HepG2 (cell line): Measurements from ENCODE around the gene GPR158. TPM values are rescaled to one million over a fixed set of nuclear protein-coding genes. Genes with fewer than 3 reads are reported as not detected.

Experiments
- ATAC-seq: fragments of 200-7000 bp; cut with Tn5 transposase; 3 replicates; pipeline ENCODE4 v1.9.1; 2020; ENCODE audit warnings: mild to moderate bottlenecking, moderate library complexity
- BruUV-seq: library from RNA; stranded (reverse); fragments of 400-500 nt; replicated peaks from 2 replicates; lab custom pipeline; 2021; lab: Mats Ljungman, UMichigan
- CTCF ChIA-PET: fragments of 300-600 bp; formaldehyde crosslinking; extraction: SDS; loops from one replicate; lab custom pipeline; 2021; ENCODE audit warnings: low total read pairs, inconsistent platforms, low intra/inter-chr PET ratio; lab: Yijun Ruan, JAX
- POLR2A ChIA-PET: fragments of 350-600 bp; sonication (Branson Sonifier 250); formaldehyde crosslinking; loops from one replicate; lab custom pipeline; 2020; ENCODE audit warnings: antibody characterized with exemption, inconsistent platforms; lab: Yijun Ruan, JAX
- DNase-seq: peaks from one replicate; pipeline ENCODE4 v3.0.0-alpha.2; 2015; ENCODE audit warnings: low spot score
- FAIRE-seq: peaks from 3 replicates; lab custom pipeline; 2011; peaks lifted over from hg19 to GRCh38; lab: Jason Lieb, UNC
- H2AFZ ChIP-seq: one replicate; pipeline ENCODE4 v1.6.1; 2011; ENCODE audit warnings: low read length, inconsistent platforms
- H3K27ac ChIP-seq: fragments of 300-600 bp; 3 replicates; pipeline ENCODE4 v1.8.0; 2011; ENCODE audit warnings: mixed run types, mild to moderate bottlenecking, mixed read lengths, low read length, inconsistent platforms; ENCODE audit not compliant: insufficient read depth; ENCODE audit errors: extremely low read length
- H3K27me3 ChIP-seq, 2 experiments: fragments of 200-600 bp in 1 of 2; 2 replicates in 1 of 2; 3 replicates in 1 of 2; pipeline versions ENCODE4 v1.6.0 to v1.8.0; 2011; ENCODE audit warnings: low read length in 2 of 2, mild to moderate bottlenecking in 2 of 2, moderate library complexity in 2 of 2, inconsistent platforms in 1 of 2; ENCODE audit not compliant: insufficient read depth in 2 of 2, control insufficient read depth in 1 of 2
- H3K36me3 ChIP-seq, 2 experiments: fragments of 200-600 bp in 1 of 2; replicated peaks in 1 of 2; 2 replicates in 1 of 2; 3 replicates in 1 of 2; pipeline versions ENCODE4 v1.5.1 to v1.8.0; 2011; ENCODE audit warnings: low read length in 2 of 2, inconsistent platforms in 1 of 2; ENCODE audit not compliant: insufficient read depth in 2 of 2, control insufficient read depth in 1 of 2
- H3K4me1 ChIP-seq: 2 replicates; pipeline ENCODE4 v1.5.1; 2012; ENCODE audit warnings: low read length, inconsistent platforms; ENCODE audit not compliant: insufficient read depth
- H3K4me2 ChIP-seq: 2 replicates; pipeline ENCODE4 v1.6.0; 2011; ENCODE audit warnings: low read depth, low read length, inconsistent platforms
- H3K4me3 ChIP-seq, 3 experiments: fragments of 200-600 bp in 1 of 3; sonication (generic), shearing (Covaris generic) in 1 of 3; replicated peaks in 1 of 3; 2 replicates each; pipeline ENCODE4 v1.5.1; 2011 to 2016; ENCODE audit warnings: low read length in 3 of 3, inconsistent platforms in 2 of 3, low read depth in 2 of 3, mild to moderate bottlenecking in 2 of 3, control low read depth in 1 of 3, mixed read lengths in 1 of 3; ENCODE audit not compliant: insufficient read depth in 1 of 3
- H3K79me2 ChIP-seq: one replicate; pipeline ENCODE4 v1.6.1; 2011; ENCODE audit warnings: low read length, inconsistent platforms; ENCODE audit not compliant: insufficient read depth
- H3K9ac ChIP-seq: 2 replicates; pipeline ENCODE4 v1.6.0; 2011; ENCODE audit warnings: mild to moderate bottlenecking, low read depth, low read length, inconsistent platforms; ENCODE audit not compliant: insufficient read depth
- H3K9me3 ChIP-seq: 2 replicates; pipeline ENCODE4 v1.5.1; 2012; ENCODE audit warnings: mild to moderate bottlenecking, low read length
- H4K20me1 ChIP-seq: 2 replicates; pipeline ENCODE4 v1.6.0; 2011; ENCODE audit warnings: inconsistent platforms, mild to moderate bottlenecking, low read length, moderate library complexity; ENCODE audit not compliant: insufficient read depth
- DPF2 ChIP-seq: sonication (generic); formaldehyde crosslinking; IDR thresholded peaks from 2 replicates; pipeline ENCODE4 v1.4.0; 2020; ENCODE audit warnings: mild to moderate bottlenecking, low read depth, missing genetic modification reagents, borderline replicate concordance
- ELF3 ChIP-seq: IDR thresholded peaks from 2 replicates; pipeline ENCODE4 v1.6.1; 2016; ENCODE audit warnings: missing genetic modification reagents, missing compliant biosample characterization
- IKZF1 ChIP-seq: fragments of 450-650 bp; IDR thresholded peaks from 2 replicates; pipeline ENCODE4 v1.7.1; 2016
- ISL2 ChIP-seq: sonication (generic); formaldehyde crosslinking; IDR thresholded peaks from 2 replicates; pipeline ENCODE4 v1.5.0; 2020; ENCODE audit warnings: missing genetic modification reagents
- TFDP1 ChIP-seq: IDR thresholded peaks from 2 replicates; pipeline ENCODE4 v1.6.1; 2016; ENCODE audit warnings: missing compliant biosample characterization, missing genetic modification reagents, borderline replicate concordance
- TMF1 ChIP-seq: sonication (generic); formaldehyde crosslinking; IDR thresholded peaks from 2 replicates; pipeline ENCODE4 v1.8.1; 2022; ENCODE audit warnings: low read depth, missing genetic modification reagents
- TRIM22 ChIP-seq: fragments of 450-650 bp; IDR thresholded peaks from 2 replicates; pipeline ENCODE4 v1.6.1; 2017
- ZMYM3 ChIP-seq: sonication (generic); formaldehyde crosslinking; IDR thresholded peaks from 2 replicates; pipeline ENCODE4 v1.5.1; 2020; ENCODE audit warnings: mild to moderate bottlenecking, missing genetic modification reagents
- ZNF280D ChIP-seq: sonication (generic); formaldehyde crosslinking; IDR thresholded peaks from 2 replicates; pipeline ENCODE4 v1.5.1; 2020; ENCODE audit warnings: mild to moderate bottlenecking, missing genetic modification reagents
- ZNF580 ChIP-seq: IDR thresholded peaks from 2 replicates; pipeline ENCODE4 v1.6.1; 2016; ENCODE audit warnings: low read depth, borderline replicate concordance
- ZNF790 ChIP-seq: sonication (generic); formaldehyde crosslinking; IDR thresholded peaks from 2 replicates; pipeline ENCODE4 v1.8.0; 2022; ENCODE audit warnings: missing genetic modification reagents, mild to moderate bottlenecking, borderline replicate concordance
- WGBS: methylation state at CpG from one replicate; pipeline ENCODE4 v1.1.6; 2017; ENCODE audit warnings: low lambda C conversion rate; 5-methylcytosine and 5-hydroxymethylcytosine counted together
- in situ Hi-C: cut with HindIII; loops from 2 replicates; pipeline ENCODE4 v1.10.0; 2017; ENCODE audit warnings: low pct_unique_long_range_greater_than_20kb; ENCODE audit not compliant: extremely low pct_ligation_motif_present
- intact Hi-C: fragments of 100-400 bp; cut with micrococcal nuclease; formaldehyde crosslinking; loops from one replicate; pipeline ENCODE4 v1.10.0; 2022; ENCODE audit not compliant: unreplicated experiment
- polyA plus RNA-seq, 8 experiments: library from polyadenylated mRNA; depleted of rRNA in 3 of 8; stranded (reverse) in 7 of 8; unstranded in 1 of 8; fragments of >200 nt; fragmentation: Illumina TruSeq in 4 of 8; extraction: Trizol in 4 of 8; gene quantifications; 2 replicates each; pipeline versions ENCODE4 v1.2.1 to v1.2.3, GENCODE V29; 2011 to 2016; ENCODE audit warnings: low read depth in 4 of 8, missing spikeins in 1 of 8, mixed read lengths in 1 of 8; ENCODE audit not compliant: insufficient read depth in 1 of 8
- total RNA-seq, 5 experiments: library from RNA; depleted of rRNA; stranded (reverse); fragments of >200 nt; fragmentation: Illumina TruSeq; extraction: Trizol; gene quantifications; 2 replicates each; pipeline ENCODE4 v1.2.3, GENCODE V29; 2016; ENCODE audit warnings: low read depth in 1 of 5

GPR158 gene
- total and polyA plus RNA-seq, 2 of the 13 experiments (the other 11 are each of a cell fraction or from before 2014, with no cell fraction given), result not detected

- no TSS peak for BruUV-seq
- no peaks in the 10 kb centered on the region for H3K9me3 ChIP-seq
- no peak for DNase-seq
- no peaks in the 10 kb centered on the region for H3K79me2 ChIP-seq
- ATAC-seq, result no peak
- no peak for FAIRE-seq
- POLR2A ChIA-PET, result no interaction called here
- H3K27ac ChIP-seq, result no peak overlapping the region
- CTCF ChIA-PET, result no interaction called here
- H2AFZ ChIP-seq, result no peak overlapping the region
- no peaks in the 10 kb centered on the region for H3K27me3 ChIP-seq
- H3K36me3 ChIP-seq, result no peaks in the 10 kb centered on the region
- in situ Hi-C loops (no loop called here), intact Hi-C loops (no loop called here)
- H4K20me1 ChIP-seq, result no peaks in the 10 kb centered on the region
- WGBS, result under 1% methylated on average over 4 of the region's 4 CpGs
- H3K4me1 ChIP-seq, result no peaks in the 10 kb centered on the region
- H3K9ac ChIP-seq, result no peak overlapping the region
- no peak for TF ChIP-seq ELF3 (CRISPR knock-in tag)
- no peak for TF ChIP-seq ZNF790
- TF ChIP-seq ZNF280D (CRISPR knock-in tag), result no peak
- TF ChIP-seq ZNF580 (CRISPR knock-in tag), result no peak
- TF ChIP-seq TRIM22, result no peak
- TF ChIP-seq IKZF1, result no peak
- no peak for TF ChIP-seq ZMYM3 (CRISPR knock-in tag)
- TF ChIP-seq TMF1, result no peak
- no peak for TF ChIP-seq DPF2 (CRISPR knock-in tag)
- no peak for TF ChIP-seq TFDP1 (CRISPR knock-in tag)
- TF ChIP-seq ISL2 (CRISPR knock-in tag), result no peak
- no peak overlapping the region for H3K4me3 ChIP-seq
- H3K4me2 ChIP-seq, result no peak overlapping the region
Observed at GRCh38 chr10:25578061-25578460, 403.3 kb downstream of the GPR158 start.
